ENCODE measurements around the gene MTRR. TPM values are rescaled to one million over a fixed set of nuclear protein-coding genes. Genes with fewer than 3 reads are reported as not detected.

Gene MTRR
- total and polyA plus RNA-seq, 2 of the 8 experiments (the other 6 are each of a cell fraction or from before 2014, with no cell fraction given), result 36.4 to 53.8 TPM

DNA sequence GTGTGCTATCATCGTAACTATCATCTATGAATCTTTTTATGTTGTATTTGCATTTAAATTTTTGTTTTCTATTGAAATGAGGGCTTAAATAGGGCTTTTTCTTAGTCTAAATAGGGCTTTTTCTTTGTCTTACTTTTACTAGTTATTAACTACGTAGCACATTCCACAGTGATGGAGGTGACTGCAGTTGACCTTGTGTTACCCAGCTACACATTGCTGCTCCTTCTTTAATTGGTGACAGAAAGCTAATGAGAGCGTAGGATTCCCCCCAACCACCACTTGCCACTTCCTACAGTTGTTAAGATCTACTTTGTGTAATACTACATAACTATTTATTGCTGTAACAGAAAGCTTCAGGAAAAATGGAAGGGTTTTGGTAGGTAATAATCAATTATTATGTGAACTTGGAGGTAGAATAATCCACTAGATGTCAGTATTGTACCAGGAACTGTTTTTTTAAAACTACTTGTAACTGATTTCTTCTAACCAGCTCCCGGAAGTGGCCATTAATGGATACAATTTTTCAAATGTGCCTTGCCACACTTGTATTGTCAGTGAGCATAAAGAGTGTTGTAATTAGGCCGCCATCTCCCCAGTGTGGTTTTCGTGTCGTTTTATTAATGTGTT lies 18.0 kb downstream of the MTRR start:
- Histone ChIP-seq H3K4me3 (ENCODE audit: extremely low read depth in 1 of 4, insufficient read depth in 2 of 4, low read depth in 3 of 4, low read length in 4 of 4) (no peak overlapping the region), H3K79me1 (ENCODE audit: low read depth, low read length) (no peaks in the 10 kb centered on the region), H4K20me1 (replicated peaks in 1 of 2; ENCODE audit: control insufficient read depth in 1 of 2, insufficient read depth in 2 of 2, low read length in 2 of 2) (peaks cover 0 to 3% of the 10 kb centered on the region in 2 experiments), H3K27ac (ENCODE audit: low read depth, low read length) (no peak overlapping the region), H2AFZ (ENCODE audit: low read length) (no peak overlapping the region), H3K36me3 (ENCODE audit: control insufficient read depth in 2 of 4, insufficient read depth in 4 of 4, low read length in 3 of 4) (peaks cover 11 to 72% (median 29%) of the 10 kb centered on the region in 4 experiments), H2AK5ac (ENCODE audit: low read depth, low read length) (no peak overlapping the region), H3K4me1 (replicated peaks in 1 of 4; ENCODE audit: control insufficient read depth in 3 of 4, insufficient read depth in 4 of 4, low read length in 3 of 4) (no peaks in the 10 kb centered on the region), H4K8ac (ENCODE audit: extremely low read depth, insufficient read depth, low read length) (no peak overlapping the region), H2BK5ac (ENCODE audit: low read depth, low read length) (no peak overlapping the region), H3K79me2 (ENCODE audit: control insufficient read depth in 1 of 2, insufficient read depth in 2 of 2, low read length in 2 of 2) (peaks cover 0 to 2% of the 10 kb centered on the region in 2 experiments; a peak in 2 of 4 replicates), H2BK12ac (ENCODE audit: low read depth, low read length) (no peak overlapping the region), H3K23ac (ENCODE audit: insufficient read length) (no peak overlapping the region), H4K91ac (replicated peaks; ENCODE audit: insufficient read length, low read length) (no peak overlapping the region), H2BK20ac (ENCODE audit: low read length) (no peak overlapping the region), H3K9me3 (ENCODE audit: insufficient read depth in 2 of 2, low read depth in 1 of 2, low read length in 1 of 2) (no peaks in the 10 kb centered on the region), H4K5ac (ENCODE audit: insufficient read length, low read depth, low read length) (no peak overlapping the region), H3K9ac (replicated peaks in 1 of 4; ENCODE audit: extremely low read depth in 1 of 4, low read depth in 3 of 4, low read length in 3 of 4) (no peak overlapping the region), H3K4me2 (ENCODE audit: insufficient read depth in 1 of 2, low read depth in 2 of 2, low read length in 2 of 2) (no peak overlapping the region), H3K56ac (replicated peaks; ENCODE audit: insufficient read length, low read depth, low read length) (no peak overlapping the region), H3K27me3 (replicated peaks in 1 of 4; ENCODE audit: control insufficient read depth in 3 of 4, extremely low read depth in 1 of 4, insufficient read depth in 3 of 4, low read length in 3 of 4) (no peaks in the 10 kb centered on the region), H2BK120ac (replicated peaks; ENCODE audit: low read depth, low read length) (no peak overlapping the region), H3K18ac (ENCODE audit: extremely low read depth, low read length) (no peak overlapping the region), H3K14ac (ENCODE audit: insufficient read length) (no peak overlapping the region), H3K4ac (replicated peaks; ENCODE audit: insufficient read length, low read depth, low read length) (no peak overlapping the region), H3K23me2 (ENCODE audit: low read depth, low read length) (no peaks in the 10 kb centered on the region), H2BK15ac (ENCODE audit: low read length) (no peak overlapping the region)
- WGBS, 2 experiments (ENCODE audit: extremely low coverage in 1 of 2, insufficient coverage in 1 of 2, insufficient read length in 1 of 2, insufficient replicate concordance in 2 of 2, low coverage in 1 of 2, low lambda C conversion rate in 2 of 2, missing lambda C conversion rate in 1 of 2), result 92% methylated on average over 7 of the region's 7 CpGs; no CpG with 5 or more reads in 1 of the 2 experiments
- ChIA-PET CTCF (ENCODE audit: partially characterized antibody) (interaction anchor here (0.6 to 2.9 kb wide), 19 partner anchors 10 to 1626 kb away, joined by 3 to 25 read pairs (median 3); partner anchors contain the start of genes CFAP90 and MTRR), POLR2A (ENCODE audit: partially characterized antibody) (interaction anchor here (0.8 to 1.2 kb wide), 2 partner anchors 11 to 17 kb away, joined by 3 read pairs; no protein-coding TSS in a partner anchor)
- no peak for FAIRE-seq
- no peak for DNase-seq (ENCODE audit: low read depth in 1 of 2, low spot score in 2 of 2)
- TF ChIP-seq, protein P1, sequence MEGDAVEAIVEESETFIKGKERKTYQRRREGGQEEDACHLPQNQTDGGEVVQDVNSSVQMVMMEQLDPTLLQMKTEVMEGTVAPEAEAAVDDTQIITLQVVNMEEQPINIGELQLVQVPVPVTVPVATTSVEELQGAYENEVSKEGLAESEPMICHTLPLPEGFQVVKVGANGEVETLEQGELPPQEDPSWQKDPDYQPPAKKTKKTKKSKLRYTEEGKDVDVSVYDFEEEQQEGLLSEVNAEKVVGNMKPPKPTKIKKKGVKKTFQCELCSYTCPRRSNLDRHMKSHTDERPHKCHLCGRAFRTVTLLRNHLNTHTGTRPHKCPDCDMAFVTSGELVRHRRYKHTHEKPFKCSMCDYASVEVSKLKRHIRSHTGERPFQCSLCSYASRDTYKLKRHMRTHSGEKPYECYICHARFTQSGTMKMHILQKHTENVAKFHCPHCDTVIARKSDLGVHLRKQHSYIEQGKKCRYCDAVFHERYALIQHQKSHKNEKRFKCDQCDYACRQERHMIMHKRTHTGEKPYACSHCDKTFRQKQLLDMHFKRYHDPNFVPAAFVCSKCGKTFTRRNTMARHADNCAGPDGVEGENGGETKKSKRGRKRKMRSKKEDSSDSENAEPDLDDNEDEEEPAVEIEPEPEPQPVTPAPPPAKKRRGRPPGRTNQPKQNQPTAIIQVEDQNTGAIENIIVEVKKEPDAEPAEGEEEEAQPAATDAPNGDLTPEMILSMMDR (IDR thresholded peaks at IDR 0.05; ENCODE audit: control extremely low read depth in 1 of 3, insufficient read depth in 1 of 3, low read depth in 1 of 3, low read length in 3 of 3), result peak in 1 of 3 experiments; percentile 20; a peak in 2 of 4 replicates
- TF ChIP-seq, protein P2, sequence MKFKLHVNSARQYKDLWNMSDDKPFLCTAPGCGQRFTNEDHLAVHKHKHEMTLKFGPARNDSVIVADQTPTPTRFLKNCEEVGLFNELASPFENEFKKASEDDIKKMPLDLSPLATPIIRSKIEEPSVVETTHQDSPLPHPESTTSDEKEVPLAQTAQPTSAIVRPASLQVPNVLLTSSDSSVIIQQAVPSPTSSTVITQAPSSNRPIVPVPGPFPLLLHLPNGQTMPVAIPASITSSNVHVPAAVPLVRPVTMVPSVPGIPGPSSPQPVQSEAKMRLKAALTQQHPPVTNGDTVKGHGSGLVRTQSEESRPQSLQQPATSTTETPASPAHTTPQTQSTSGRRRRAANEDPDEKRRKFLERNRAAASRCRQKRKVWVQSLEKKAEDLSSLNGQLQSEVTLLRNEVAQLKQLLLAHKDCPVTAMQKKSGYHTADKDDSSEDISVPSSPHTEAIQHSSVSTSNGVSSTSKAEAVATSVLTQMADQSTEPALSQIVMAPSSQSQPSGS (IDR thresholded peaks at IDR 0.05; ENCODE audit: low read length), result no peak
- peak; percentile 27 to 37; a peak in 3 of 4 replicates for TF ChIP-seq RAD21 (IDR thresholded peaks at IDR 0.05 in 1 of 2, conservative IDR thresholded peaks at IDR 0.05 in 1 of 2; ENCODE audit: low read depth in 2 of 2, low read length in 2 of 2)
- TF ChIP-seq, protein P3, sequence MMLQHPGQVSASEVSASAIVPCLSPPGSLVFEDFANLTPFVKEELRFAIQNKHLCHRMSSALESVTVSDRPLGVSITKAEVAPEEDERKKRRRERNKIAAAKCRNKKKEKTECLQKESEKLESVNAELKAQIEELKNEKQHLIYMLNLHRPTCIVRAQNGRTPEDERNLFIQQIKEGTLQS (IDR thresholded peaks at IDR 0.05; ENCODE audit: insufficient read depth, low read depth, low read length), result no peak

Data from H1 (cell line).